GM18508 (cell line): ENCODE data around the gene DNTT.
"Not testable (repeated sequence)": the region's sequence is repeated elsewhere in the genome, so short reads cannot be mapped to it uniquely, and the experiment has no call there.

ENCODE experiments used
- ATAC-seq: cut with Tn5 transposase; IDR thresholded peaks from one replicate; pipeline ENCODE4 v1.9.1; 2021; ENCODE audit warnings: moderate number of reproducible peaks; ENCODE audit not compliant: insufficient read depth, unreplicated experiment

The DNTT gene

GRCh38 chr10:96305019-96305418 is 785 bp downstream of the DNTT start:
- ATAC-seq: no peak

DNA sequence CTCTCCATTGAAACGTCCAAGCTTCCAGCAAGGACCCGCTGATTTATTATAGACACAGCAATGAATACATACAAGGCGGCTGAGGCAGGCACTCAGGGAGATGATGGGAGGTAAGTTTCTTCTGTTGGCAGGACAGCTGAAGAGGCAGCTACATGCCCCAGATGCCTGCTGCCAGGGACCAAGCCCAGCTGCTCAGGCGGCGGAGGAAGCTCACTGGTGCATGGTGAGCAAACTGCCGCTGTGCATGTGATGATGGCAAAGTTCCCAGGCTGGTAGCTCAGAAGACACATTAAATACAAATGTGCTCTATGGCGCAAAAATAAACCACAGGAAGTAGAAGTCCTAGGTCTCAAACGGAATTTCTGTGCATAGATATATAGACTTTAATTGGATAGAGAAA is 2.3 kb downstream of the DNTT start:
- ATAC-seq: no peak

- ATAC-seq: not testable (repeated sequence)
Measured at GRCh38 chr10:96308854-96309253, 4.6 kb downstream of the DNTT start.

- ATAC-seq: no peak
Measured at GRCh38 chr10:96309628-96310320, 5.5 kb downstream of the DNTT start.

- ATAC-seq: no peak
Measured at GRCh38 chr10:96310321-96310669, 6.1 kb downstream of the DNTT start.

DNA sequence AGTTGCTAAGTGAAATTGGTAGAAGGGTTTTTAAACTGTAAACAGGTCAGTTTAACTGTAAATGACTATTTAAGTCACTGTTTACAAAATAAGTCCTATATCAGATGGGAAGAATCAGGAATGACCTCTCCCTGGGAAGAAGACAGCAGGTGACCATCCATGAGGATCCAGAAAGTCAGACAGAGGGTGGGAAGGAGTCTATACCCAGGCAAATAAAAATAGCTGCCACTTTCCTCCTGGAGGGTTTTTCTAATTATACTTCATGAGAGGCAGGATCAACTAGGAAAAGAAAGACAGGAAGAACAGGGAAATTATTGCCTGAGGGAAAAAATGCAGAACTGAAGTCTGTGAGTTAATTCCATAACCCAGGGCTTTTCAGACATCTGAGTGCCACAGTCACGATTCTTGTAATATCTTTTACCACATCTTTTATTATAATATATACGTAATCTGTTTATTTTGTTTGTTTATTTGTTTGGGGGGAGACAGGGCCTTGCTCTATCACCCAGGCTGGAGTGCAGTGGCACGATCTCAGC is 7.0 kb downstream of the DNTT start:
- no peak for ATAC-seq

GRCh38 chr10:96313344-96313743 is 9.1 kb downstream of the DNTT start:
- ATAC-seq: no peak

DNA sequence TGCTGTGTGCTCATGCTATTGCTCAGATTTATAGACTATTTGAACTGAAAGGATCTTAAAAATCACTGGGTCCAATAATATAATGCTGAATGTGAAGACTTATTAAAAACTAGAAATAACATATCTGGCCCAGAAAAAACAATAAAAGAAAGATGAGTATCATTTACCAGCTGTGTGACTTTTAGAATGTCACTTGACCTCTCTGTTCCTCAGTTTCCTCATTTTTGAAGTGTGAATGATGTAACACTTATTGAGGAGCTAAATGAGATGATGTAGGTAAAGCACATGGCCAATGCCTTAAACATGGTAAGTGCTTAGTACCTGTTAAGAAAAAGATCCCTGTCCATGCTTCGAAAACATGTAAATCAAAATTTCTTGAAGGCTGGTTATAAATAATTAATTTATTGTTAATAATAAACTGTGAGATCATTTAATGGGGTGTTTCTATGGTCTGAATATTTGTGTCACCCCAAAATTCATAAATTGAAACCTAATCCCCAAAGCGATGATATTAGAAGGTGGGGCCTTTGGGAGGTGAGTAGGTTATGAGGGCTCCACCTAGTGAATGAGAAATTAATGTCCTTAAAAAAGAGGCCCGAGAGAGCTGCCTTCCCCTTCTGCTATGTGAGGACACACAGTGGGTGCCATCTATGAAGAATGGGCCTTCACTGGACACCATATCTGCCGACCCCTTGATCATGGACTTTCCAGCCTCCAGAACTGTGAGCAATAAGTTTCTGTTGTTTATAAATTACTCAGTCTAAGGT is 13.0 kb downstream of the DNTT start:
- ATAC-seq: no peak

DNA sequence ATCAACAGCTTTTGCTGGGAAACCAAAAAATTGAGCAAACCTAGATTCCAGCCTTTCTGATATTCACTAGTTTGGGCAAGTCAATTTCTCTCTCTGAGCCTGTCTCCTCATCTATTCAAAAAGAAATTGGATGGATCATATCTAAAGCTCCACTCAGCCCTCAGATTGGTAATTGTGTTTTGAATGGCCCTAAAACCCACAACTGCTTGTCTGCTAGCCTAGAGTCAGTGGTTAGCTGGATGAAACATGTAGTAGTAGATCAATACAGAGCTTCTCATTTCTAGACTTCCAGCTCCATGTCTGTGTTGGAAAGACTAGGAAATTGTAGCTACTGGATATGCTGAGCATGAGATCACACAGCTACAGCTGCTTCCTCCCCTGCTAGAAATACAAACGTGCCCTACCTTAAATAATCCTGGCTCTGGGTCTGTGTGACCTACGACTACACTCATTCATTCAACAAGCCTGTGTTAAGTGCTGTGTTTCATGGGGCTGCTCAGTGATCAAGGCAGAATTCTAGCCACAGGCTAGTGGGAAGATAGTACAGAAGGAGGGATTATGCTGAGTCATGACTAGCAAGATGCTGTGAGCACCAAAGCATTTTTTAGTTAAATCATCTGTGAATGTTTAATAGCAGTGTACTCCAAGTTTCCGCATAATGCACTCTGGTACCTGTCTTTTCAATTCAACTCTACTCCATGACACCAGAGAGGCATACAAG is 15.7 kb downstream of the DNTT start:
- ATAC-seq: no peak

DNA sequence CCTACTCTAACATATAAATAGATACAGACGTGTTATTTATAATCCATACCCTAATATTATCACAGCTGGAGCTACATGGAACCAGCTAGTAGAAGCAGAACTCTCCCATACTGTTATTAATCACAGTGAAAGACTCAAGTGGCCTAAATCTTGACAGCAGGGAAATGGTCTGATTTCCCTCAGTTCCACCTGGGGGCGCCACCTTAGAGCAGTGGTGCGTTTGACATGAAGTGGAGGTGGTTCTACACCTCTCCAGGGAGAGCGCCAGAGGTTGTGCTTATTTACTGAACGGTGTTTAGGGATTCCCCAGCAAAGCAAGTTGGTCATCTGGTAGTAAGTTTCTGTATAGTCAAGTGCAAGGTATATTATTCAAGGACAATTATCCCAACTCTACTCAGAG is 17.6 kb downstream of the DNTT start:
- no peak for ATAC-seq

- ATAC-seq: no peak
Measured at GRCh38 chr10:96322275-96322674, 18.0 kb downstream of the DNTT start.

- ATAC-seq: no peak
Measured at GRCh38 chr10:96324447-96324846, 20.2 kb downstream of the DNTT start.

GRCh38 chr10:96325719-96326373 is 21.6 kb downstream of the DNTT start:
- ATAC-seq: peak; percentile 94

GRCh38 chr10:96327462-96327861 is 23.2 kb downstream of the DNTT start:
- no peak for ATAC-seq

DNA sequence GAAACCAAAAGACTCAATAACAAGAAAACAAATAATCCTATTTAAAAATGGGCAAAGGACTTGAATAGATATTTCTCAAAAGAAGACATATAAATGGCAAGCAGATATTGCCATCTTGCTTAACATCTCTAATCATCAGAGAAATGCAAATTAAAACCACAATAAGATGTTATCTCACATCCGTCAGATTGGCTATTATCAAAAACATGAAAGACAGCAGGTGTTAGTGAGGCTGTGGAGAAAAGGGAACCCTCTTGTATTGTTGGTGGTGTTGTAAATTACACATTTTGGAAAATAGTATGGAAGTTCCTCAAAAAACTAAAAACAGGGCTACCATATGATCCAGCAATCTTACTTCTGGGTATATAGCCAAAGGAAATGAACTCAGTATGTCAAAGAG is 28.9 kb downstream of the DNTT start:
- no peak for ATAC-seq

DNA sequence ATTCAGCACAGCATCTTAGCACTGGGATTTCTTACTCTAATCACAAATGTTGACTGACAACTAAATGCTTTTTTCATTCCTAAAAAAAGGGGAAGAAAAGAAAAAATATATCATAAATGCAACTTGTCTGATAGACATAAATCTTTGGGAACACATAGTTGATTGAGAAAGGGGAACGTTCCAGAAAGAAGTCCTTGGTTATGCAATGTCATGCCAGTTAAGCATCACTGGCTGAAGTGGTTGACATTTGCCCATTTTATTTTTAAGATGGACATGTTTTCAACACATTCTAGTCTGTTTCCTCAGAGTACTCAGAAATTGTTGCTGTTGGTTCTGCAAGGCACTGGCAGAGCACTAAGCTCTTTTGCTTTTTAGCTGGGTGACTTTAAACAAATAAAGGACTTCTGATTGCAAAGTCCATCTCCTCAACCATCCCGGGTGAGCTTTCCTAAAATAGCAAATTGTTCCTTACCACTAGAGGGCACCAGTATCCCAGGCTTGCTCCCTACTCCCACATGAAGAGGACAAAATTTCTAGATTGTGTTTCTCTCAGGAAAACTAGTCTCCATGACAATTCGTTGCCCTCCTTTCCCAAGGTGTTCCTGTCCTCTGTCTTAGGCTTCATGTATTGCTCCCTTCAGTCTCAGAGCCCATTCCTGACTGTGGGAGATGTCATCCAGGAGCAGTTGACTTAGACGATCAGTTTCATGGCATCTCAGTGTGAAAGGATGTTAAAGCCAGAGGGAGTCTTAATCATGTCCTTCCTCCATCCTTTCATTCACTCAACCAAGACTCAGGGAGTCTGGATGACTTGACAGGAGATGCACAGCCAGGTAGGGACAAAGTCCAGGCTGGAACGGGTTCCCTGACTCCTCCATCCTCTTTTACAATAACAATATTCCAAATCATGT is 30.6 kb downstream of the DNTT start:
- no peak for ATAC-seq

DNA sequence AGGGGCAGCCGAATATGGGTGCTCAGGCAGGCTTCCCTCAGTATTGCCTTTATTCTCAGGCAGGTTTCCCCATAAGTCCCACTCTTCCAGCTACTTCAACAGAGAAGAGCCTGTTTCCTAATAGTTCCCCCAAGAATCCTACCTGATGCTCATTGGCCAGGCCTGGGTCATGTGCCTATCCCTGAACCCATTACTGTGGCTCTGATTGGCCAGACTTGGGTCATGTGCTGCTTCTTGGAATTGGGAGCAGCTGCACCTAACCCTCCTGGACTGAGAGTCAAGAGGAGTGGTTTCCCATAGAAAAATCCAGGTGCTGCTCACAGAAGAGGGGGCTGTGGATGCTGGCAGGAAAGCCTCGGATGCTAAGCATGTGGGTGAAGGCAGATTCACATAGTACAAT is 32.9 kb downstream of the DNTT start:
- no peak for ATAC-seq

- ATAC-seq: no peak
Measured at GRCh38 chr10:96338279-96338925, 34.2 kb downstream of the DNTT start.

DNA sequence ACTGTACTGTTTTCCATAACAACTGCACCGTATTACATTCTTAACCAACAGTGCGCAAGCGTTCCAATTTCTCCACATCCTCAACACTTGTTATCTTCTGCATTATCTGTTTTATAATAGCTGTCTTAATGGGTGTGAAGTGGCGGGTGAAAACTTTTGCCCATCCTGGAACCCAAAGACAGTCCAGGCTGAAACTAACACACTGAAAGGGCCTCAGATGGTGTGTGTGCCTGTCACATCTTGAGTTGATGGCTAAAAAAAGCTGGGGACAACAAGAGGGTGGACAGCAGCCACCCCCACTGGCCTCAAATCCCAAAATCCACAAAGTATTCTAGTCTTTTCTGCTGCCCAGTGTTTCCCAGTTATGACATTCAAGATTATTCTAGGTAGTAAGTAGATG is 35.1 kb downstream of the DNTT start:
- no peak for ATAC-seq
